ENCODE results near the gene GALM.
A peak's percentile ranks its signal among the peaks of the same experiment; 100 is the strongest.
"Not testable (repeated sequence)": the region's sequence is repeated elsewhere in the genome, so short reads cannot be mapped to it uniquely, and the experiment has no call there.

GALM gene

DNA sequence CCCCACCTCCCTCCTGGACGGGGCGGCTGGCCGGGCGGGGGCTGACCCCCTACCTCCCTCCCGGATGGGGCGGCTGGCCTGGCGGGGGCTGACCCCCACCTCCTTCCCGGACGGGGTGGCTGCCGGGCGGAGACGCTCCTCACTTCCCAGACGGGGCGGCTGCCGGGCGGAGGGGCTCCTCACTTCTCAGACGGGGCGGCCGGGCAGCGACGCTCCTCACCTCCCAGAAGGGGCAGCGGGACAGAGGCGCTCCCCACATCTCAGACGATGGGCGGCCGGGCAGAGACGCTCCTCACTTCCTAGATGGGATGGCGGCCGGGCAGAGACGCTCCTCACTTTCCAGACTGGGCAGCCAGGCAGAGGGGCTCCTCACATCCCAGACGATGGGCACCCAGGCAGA is 90.0 kb downstream of the GALM start:
- FAIRE-seq; DNase-seq (ENCODE audit: insufficient read length, low spot score): not testable (repeated sequence)

DNA sequence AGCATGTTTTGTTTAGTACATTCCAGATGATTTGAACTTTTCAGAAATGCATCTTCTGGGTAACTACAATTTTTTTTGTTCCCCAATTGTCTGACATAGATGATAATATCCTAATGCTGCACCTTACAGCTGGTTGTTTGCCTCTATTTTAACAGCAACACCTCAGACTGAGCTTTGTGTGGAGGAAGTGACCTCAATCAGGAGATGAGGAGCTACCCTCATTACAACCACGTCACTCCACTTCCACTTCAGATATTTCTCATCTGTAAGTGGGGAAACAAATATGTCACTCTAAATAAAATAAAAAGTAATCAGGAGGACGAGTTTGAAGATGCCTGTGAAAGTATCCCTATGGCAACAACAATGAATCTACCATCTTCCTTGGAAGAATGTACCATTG is 97.3 kb downstream of the GALM start:
- FAIRE-seq (no peak), DNase-seq (ENCODE audit: insufficient read length, low spot score) (no peak)

DNA sequence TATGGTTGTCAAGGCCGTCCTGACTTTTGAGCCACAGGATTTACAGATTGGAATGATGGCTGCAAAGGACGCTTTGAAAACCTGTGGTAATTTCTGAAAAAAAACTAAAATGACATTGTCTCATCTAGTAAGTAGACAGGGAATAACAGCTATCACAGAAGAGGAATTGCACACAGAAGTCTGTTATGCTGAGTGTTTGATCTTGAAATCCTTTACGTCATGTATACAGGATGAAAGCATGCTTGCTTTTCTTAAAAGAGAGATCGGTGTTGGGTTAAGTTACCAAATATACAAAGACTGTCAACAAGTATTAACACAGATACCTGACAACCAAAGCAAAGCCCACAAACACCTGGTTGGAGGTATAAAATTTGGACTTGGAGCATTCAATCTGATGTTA is 97.8 kb downstream of the GALM start:
- no peak for DNase-seq (ENCODE audit: insufficient read length, low spot score)
- no peak for FAIRE-seq

DNA sequence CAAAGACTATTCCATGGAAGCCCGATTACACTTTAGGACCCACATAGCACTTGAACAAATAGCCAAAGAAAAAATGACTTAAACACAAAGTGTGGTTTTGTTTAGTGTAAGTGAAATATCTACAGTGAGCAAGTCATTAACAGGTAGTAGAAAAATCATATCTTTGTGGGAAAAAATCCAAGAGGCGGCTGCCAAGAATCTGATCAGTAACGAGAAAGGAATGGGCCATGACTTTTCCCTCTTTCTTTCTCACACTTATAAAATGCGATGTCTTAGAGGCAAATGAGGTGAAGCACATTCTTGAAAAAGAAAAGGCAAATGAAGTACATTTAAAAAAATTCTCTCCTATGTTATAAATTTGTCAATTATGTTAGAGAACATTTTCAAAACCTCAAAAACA is 99.2 kb downstream of the GALM start:
- no peak for DNase-seq (ENCODE audit: insufficient read length, low spot score)
- FAIRE-seq, result no peak

DNA sequence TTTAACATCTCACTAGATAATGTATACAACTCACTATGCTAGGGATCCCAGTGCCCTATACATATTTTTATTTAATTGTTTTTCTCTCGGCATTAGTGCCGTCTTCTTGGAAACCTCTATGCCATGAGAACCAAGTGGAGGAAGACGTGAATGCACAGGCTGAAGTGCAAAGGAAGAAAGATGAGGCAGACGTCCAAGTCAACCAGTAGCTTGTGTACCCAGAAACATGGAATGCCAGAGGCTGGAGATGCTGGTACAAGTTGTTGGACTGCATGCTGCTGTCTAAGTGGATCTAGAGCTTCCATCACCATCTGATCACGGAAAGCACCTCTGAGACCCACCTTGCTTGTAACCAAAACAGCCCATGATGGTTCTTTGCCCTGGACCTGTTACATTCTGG is 99.6 kb downstream of the GALM start:
- DNase-seq (ENCODE audit: insufficient read length, low spot score), result no peak
- no peak for FAIRE-seq

DNA sequence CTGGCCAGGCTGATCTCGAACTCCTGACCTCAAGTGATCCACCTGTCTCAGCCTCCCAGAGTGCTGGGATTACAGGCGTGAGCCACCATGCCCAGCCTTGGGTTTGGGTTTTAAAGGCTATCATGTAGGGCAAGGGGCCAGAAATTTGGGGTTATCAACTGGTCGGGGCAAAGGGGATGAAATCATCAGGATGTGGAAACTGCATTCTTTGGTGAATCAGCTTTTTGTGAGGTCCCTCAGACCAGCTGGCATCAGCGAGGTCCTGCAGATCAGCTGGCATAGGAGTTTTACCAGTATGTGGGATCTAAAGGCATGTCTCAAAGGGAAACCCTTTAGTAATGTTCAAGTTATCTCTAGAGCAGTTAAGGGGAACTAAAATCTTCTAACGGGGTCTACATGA is 105.7 kb downstream of the GALM start:
- peak; percentile 22 for DNase-seq (ENCODE audit: insufficient read length, low spot score)
- no peak for FAIRE-seq

DNA sequence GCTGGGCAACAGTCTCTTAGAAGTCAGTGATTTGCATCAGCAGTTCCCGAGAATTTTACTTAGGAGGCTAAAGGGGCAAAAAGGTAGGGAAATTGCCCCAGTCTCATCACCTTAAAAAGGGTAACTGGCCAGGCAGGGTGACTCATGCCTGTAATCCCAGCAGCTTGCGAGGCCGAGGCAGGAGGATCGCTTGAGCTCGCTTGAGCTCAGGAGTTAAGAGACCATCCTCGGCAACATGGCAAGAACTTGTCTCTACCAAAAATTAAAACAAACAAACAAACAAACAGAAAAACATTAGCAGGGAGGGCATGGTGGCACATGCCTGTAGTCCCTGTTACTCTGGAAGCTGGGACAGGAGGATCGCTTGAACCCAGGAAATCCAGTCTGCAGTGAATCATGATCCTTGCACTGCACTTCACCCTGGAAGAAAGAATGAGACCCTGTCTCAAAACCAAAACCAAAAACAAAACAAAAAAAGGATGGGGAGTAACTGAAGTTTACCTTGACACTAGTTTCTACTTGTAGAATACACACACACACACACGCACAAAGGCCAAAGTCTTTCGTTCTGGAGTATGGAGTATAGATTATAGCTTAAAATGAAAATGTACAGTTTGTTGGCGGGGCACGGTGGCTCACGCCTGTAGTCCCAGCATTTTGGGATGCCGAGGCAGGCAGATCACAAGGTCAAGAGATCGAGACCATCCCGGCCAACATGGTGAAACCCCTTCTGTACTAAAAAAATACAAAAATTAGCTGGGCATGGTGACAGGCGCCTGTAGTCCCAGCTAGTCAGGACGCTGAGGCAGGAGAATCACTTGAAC is 109.4 kb downstream of the GALM start:
- no peak for FAIRE-seq
- DNase-seq (ENCODE audit: insufficient read length, low spot score), result no peak

DNA sequence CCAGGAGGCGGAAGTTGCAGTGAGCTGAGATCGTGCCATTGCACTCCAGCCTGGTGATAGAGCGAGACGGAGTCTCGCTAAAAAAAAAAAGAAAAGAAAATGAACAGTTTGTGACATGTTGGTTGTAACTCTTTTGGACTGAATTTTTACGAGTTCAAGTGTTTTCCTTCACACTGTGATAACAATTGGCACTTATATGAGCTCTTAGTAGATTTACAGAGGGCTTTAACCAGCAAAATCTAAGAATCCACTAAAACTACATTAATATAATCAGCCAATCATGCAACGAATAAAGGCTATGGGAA is 110.0 kb downstream of the GALM start:
- FAIRE-seq, result no peak
- no peak for DNase-seq (ENCODE audit: insufficient read length, low spot score)

DNA sequence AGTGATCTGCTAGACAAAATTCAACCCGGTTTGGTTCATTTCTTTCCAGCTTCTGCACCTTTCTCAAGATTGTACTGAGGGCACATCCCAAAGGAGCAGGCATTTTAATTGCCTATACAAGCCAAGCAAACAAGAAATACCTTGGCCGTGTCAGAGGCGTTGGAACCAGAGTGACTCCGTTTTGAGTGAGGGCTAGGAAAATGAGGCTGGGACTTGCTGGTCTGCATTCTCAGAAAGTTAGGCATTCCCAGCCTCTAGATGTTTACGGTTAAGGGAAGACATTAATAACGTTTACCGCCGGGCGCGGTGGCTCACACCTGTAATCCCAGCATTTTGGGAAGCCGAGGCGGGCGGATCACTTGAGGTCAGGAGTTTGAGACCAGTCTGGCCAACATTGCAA is 110.6 kb downstream of the GALM start:
- FAIRE-seq, result no peak
- DNase-seq (ENCODE audit: insufficient read length, low spot score), result no peak

DNA sequence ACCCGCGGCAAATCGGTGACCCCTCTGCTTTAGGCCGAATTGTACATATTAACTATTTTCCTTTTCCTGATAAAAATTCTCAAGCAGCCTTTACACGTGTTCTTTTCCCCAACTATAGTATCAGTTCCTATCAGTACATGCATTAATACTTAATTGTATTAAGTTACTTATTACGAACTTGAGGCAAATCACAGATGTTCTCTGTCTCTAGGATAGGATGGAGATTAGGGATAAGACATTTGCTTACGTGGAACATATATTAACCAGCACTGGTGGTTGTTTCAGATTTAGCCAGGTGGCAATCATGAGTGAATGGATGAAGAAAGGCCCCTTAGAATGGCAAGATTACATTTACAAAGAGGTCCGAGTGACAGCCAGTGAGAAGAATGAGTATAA is 112.8 kb downstream of the GALM start:
- no peak for FAIRE-seq
- no peak for DNase-seq (ENCODE audit: insufficient read length, low spot score)

DNA sequence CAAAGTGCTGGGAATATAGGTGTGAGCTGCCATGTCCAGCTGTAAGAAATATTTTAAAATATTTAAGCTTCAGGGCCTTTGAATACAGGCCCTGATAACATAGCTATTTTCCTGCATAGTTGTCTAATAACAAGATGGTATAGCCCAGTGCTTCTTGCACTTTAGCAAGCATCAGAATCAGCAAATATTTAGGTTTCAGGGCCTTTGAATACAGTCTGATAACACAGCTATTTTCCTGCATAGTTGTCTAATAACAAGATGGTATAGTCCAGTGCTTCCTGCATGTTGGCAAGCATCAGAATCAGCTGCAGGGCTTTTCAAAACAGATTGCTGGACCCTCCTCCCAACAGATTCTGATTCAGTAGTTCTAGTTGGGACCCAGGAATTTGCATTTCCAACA is 117.7 kb downstream of the GALM start:
- no peak for FAIRE-seq
- DNase-seq (ENCODE audit: insufficient read length, low spot score), result no peak
